ENCODE data around the gene USP21.

DNA sequence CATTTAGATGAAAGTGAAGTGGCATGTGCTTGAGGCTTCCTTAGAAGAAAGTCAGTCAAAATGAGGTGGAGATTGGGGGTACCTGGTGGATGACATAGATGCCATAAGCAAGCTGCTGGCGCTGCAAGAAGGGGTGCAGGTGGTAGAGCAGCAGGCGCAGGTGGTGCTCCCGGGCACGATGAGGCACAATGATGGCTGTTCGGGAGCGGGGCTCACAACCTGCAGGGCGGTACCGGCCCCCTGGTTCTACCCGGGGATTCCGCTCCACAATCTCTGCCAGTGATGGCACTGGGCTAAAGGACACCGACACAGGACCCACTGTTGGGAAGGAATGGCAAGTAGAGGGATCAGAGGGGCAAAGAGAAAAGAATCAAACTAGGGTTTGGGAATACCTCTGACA lies 15.6 kb downstream of the USP21 start:
- TF ChIP-seq EZH2 (IDR thresholded peaks at IDR 0.05; ENCODE audit: borderline replicate concordance, low read depth, low read length, severe bottlenecking) = no peak
- TF ChIP-seq, protein P1, sequence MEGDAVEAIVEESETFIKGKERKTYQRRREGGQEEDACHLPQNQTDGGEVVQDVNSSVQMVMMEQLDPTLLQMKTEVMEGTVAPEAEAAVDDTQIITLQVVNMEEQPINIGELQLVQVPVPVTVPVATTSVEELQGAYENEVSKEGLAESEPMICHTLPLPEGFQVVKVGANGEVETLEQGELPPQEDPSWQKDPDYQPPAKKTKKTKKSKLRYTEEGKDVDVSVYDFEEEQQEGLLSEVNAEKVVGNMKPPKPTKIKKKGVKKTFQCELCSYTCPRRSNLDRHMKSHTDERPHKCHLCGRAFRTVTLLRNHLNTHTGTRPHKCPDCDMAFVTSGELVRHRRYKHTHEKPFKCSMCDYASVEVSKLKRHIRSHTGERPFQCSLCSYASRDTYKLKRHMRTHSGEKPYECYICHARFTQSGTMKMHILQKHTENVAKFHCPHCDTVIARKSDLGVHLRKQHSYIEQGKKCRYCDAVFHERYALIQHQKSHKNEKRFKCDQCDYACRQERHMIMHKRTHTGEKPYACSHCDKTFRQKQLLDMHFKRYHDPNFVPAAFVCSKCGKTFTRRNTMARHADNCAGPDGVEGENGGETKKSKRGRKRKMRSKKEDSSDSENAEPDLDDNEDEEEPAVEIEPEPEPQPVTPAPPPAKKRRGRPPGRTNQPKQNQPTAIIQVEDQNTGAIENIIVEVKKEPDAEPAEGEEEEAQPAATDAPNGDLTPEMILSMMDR (IDR thresholded peaks at IDR 0.05; ENCODE audit: borderline replicate concordance, extremely low read depth, low read length, poor library complexity, severe bottlenecking) = no peak
